ENCODE measurements around the gene CCDC134.
"Not testable (repeated sequence)": the region's sequence is repeated elsewhere in the genome, so short reads cannot be mapped to it uniquely, and the experiment has no call there.

The CCDC134 gene

DNA sequence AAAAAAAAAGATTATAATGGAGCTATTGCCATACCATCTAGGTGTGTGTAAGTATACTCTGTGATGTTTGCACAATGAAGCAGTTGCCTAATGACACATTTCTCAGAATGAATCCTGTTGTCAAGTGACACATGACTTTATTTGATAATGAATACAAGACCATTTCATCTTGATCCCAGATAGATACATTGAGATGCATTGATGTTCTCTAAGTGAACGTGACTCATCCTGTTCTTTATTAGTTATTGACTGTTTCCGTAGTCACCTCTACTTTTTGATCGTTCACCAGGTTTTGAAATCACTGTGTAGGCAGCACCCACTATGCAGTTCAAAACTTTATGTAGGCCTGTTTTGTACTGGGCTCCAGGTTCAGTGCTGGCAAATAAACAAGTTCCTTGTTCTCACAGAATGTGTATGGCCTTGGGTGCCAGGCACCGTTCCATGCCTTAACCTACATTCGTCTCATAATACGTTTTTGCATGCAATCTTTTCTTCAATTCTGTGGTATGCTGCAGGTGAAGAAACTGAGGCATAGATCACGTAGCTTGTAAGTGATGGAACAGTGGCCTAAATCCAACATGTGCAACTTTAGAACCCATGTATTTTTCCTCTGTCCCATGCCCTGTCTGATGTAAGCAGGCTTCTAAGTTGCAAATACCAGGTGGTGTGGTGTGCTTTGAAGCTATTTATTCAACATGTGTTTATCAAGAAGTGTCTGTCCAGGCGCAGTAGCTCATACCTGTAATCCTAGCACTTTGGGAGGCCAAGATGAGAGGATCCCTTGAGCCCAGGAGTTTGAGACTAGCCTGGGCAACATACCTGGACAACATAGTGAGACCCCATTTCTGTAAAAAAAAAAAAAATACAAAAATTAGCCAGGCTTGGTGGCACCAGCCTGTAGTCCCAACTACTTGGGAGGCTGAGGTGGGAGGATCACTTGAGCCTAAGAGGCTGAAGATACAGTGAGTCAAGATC, 42.8 kb downstream of the CCDC134 start:
- no peak for DNase-seq (ENCODE audit: low read depth in 4 of 4, low spot score in 1 of 4)

DNA sequence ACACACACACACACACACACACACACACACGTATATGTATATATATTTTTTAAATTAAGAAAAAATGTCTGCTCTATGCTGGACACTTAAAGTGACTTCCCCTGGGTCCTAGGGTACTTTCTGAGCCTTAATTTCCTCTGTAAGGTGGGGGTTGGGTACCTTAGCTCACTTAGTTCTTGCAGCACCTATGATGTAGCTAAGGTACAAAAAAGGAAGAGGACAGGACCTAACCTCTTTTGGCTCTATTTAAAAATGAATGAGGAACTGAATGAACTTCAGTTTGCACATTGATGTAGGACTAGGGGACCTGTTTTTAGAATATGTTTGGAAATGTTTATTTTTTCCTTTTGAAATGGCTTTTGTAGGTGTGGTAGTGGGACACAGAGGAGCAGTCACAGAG, 43.6 kb downstream of the CCDC134 start:
- no peak for DNase-seq (ENCODE audit: low read depth in 4 of 4, low spot score in 1 of 4)

DNA sequence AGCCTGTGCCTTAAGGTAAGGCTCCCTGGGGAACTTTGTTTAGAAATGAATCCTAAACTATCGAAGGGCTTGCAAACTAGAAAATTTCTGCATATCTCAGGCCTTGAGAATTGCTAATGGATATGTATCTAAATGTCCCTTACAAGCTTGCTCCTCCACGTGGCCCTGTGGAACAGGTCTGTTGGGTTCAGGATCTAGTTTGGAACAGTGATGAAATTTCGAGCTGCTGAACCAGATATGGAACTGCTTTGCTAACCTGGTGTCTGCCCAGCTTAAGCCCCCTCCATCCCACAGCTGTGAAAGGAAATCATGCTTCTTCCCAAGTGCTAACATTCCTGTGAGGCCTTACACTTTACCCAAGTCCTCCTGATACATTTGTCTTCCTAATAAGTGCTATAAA, 44.0 kb downstream of the CCDC134 start:
- DNase-seq (ENCODE audit: low read depth in 4 of 4, low spot score in 1 of 4), result no peak

DNA sequence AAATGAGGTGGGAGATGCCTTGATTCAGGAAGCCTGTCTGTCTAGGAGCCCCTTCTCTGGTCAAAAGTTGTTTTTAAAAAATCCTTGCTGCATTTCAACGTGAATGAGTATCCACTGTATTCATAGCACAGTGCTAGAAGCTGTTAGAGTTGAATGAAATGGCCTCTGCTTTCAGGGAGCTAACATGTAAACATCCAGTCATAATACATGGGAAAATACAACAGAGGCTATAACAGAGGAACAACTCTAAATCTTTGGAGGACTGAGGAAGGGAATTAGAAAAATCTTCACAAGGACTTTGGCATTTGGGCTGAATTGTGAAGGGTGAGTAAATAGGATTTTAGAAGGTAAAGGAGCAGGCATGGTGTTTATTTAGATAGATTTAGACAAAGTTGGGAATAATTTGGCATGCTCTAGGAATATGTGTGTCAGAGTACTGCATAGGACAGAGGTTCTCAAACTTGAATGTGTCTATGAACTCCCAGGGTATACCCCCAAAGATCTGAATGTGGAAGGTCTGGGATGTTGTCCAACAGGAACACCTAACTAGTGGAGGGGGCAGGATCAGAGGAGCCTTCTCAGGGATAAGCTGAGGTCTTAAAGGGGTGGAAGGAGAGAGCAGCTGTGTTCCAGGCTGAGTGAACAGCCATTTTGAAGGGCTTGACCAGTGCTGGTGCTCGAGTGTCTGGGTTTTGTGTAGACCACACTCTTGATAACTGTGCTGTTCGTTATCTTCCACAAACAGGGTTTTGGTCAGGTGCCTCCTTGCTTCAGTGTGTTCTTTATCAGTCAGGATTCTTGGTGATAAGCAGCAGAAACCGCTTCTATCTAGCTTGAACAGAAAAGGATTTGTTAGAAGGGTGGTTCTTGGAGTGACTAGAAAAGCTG, 45.1 kb downstream of the CCDC134 start:
- DNase-seq (ENCODE audit: low read depth in 4 of 4, low spot score in 1 of 4), result no peak

- no peak for DNase-seq (ENCODE audit: low read depth in 4 of 4, low spot score in 1 of 4)
Measured at GRCh38 chr22:41846268-41846987, 45.9 kb downstream of the CCDC134 start.

DNA sequence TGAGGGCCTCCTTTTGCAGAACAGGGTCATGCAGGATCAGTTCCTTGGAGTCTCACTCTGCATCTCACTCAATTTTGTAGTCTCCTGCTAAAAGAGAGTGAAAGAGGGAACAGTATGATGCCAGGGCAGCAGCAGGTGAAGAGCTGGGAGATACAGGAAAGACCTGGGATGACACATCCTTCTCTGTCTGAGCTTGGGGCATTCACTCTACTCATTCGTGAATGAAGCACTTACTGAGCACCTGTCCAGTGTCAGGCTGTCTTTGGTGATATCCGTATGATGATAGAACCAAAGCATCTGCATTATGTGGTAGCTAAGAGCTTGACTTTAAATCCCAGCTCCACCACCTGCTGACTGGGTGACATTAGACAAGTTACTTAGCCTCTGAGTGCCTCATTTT, 46.8 kb downstream of the CCDC134 start:
- DNase-seq (ENCODE audit: low read depth in 4 of 4, low spot score in 1 of 4), result no peak

DNA sequence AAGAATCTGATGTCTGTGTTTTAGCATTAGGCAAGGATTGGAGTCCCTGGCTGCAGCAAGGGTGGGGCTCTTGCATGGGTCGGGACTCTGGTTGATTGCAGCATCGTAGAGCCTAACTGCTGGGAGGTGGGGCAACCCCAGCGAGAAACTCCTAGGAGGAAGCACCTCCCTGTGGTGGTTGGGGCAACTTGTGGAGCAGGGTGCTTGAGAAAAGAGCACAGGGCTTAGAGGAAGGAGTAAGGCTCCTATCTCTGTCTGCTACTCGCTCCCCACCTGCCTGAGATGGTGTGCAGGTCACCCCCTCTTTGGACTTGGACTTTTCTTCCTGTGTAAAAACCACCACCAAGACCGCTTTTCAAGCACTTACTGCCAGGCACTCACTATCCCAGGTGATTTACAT, 48.0 kb downstream of the CCDC134 start:
- DNase-seq (ENCODE audit: low read depth in 4 of 4, low spot score in 1 of 4), result no peak

DNA sequence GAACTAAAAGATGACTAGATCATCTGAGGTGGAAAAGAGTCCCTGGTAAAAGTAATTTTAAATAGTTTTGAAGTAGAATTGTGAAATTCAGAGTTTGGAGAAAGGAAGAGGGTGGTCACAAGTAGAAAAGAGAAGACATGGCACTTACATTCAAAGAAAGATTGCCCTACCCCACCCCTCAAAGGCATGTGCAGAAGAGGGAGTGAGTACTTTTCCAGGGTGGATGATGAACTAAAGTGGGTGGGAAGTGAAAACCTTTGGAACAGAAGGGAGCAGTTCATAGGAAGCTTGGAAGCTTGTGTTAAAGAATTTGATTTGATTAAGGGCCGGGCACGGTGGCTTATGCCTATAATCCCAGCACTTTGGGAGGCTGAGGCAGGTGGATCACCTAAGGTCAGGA, 56.0 kb downstream of the CCDC134 start:
- DNase-seq (ENCODE audit: low read depth in 4 of 4, low spot score in 1 of 4), result no peak

DNA sequence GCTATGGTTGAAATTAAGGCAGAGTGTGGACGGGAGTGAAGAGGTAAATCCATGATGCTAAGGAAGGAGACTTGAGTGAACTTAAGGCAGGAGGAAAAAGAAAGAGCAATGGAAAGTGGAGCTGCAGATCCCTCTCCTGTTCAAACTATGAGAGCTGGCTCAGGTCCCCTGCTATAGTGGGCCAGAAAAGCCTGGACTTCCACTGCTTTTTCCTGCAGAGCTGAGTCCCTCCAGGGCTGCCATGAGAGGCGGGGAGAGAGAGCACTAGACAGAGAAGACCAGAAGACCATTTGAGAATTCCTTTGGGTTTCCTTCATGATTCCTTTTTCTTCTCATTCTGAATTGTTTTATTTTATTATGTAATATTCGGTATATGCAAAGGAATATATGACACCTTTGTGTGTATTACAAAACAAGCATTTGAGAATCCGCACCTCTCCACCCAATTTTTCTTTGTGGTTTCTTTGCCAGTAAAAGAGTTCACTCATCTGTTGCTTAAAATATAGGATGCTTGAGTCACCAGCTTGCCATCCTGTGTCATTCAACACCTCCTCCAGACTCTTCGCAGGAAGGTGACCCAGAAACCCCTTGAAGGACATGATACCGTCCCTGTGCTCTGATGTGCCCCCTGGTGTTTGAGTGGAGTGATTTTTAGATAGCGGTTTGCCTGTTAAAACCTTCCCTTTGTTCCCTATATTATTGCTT, 56.8 kb downstream of the CCDC134 start:
- DNase-seq (ENCODE audit: low read depth in 4 of 4, low spot score in 1 of 4), result peak; percentile 61 to 79 (median 65)

DNA sequence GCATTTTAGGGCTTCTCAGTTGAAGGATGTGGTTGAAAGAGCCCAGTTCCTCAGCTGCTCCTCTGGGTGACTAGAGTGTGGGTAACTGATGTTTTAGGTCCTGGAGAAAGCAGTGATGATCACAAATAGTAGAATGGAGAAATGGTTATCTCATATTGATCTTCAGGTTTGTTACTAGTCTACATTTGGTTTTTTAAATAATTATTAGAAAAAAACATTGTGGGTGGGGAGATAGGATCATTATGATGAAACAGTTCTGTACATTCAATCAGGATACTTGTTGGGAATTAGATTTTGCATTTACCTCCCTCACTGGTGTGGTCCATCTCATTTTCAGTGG, 57.4 kb downstream of the CCDC134 start:
- no peak for DNase-seq (ENCODE audit: low read depth in 4 of 4, low spot score in 1 of 4)

DNA sequence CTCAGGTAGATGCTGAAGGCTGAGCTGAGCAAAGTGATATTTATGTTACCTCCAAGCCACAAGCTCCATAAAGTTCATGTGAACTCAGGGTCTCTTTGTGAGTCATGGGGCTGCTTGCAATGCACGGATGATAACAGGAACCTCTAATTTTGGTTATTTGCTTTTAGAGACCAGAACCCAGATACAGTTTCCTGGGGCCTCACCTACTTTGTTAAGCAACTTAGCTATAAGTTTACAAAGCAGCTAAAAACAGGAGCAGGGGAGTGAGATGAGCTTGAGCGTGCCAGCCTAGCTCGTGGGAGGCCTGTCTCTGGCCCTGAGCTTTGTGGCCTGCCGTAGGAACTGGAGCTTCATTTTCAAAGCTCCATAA, 61.7 kb downstream of the CCDC134 start:
- peak in 2 of 4 experiments; percentile 25 to 33 for DNase-seq (ENCODE audit: low read depth in 4 of 4, low spot score in 1 of 4)

DNA sequence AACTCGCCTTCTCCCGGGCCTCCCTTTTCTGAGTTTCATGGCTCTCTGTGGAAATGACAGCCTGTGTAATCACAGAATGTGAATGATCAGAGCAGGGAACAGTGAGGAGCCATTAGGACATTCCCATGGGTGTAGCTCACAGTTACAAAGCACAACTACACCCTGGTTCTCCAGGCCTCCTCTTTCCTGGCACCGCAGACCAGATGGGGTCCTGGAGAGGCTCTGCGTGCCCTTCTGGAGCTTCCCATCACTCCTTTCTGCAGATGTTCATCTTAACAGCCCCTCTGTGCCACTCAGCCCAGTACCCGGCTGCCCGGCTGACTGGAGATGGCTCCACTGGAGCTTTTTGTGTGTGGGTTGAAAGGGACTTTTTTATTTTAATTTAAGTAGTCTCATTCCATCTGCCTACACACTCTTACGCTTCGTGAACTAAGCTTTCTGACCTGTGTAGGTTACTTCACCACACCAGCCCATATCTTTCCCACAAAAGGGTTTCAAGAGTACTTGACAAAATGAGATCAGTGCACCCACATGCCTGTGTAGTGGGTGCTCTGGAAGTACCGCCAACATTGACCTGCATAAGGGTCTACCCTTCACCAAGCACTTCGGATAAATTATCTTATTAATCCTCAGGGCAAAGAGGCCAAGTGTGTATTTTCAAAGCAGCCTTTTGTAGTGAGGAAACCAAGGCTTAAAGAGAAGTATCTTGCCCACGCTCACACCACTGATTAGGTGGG, 62.2 kb downstream of the CCDC134 start:
- peak in 3 of 4 experiments; percentile 29 to 49 (median 46) for DNase-seq (ENCODE audit: low read depth in 4 of 4, low spot score in 1 of 4)

DNA sequence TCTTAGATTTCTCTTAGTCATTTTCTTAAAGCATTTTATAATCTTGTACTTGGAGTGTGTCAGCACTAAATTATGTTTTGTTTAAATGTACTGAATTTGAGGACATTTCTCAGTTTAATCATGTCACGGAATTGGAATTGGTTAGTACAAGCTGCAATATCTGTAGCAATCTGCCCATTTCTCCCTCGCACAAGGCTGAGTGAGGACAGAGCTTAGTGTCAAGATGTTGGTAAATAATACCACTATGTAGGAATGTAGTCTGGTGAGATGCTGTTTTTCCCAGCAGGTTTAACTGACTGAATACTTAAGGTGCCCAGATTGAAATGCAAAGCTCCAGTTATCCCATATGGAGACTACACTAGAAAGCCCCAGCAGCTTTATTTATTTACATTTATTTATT, 63.0 kb downstream of the CCDC134 start:
- DNase-seq (ENCODE audit: low read depth in 4 of 4, low spot score in 1 of 4), result no peak

DNA sequence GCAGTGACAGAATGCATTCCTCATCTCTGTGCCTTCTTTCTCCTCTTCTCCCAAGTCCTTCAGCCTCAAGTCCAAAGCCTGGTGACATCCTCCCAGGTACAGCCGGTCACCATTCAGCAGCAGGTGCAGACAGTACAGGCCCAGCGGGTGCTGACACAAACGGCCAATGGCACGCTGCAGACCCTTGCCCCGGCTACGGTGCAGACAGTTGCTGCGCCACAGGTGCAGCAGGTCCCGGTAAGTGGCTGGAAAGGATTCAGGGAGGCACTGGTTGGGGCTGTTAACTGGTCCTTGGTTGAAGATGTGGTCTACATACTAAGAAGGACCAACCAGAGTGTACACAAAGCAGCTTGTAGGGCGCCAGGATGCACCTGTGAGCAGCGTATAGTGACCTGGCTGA, 68.1 kb downstream of the CCDC134 start:
- no peak for DNase-seq (ENCODE audit: low read depth in 4 of 4, low spot score in 1 of 4)

GRCh38 chr22:41870081-41870480, 69.6 kb downstream of the CCDC134 start:
- not testable (repeated sequence) for DNase-seq (ENCODE audit: low read depth in 4 of 4, low spot score in 1 of 4)

DNA sequence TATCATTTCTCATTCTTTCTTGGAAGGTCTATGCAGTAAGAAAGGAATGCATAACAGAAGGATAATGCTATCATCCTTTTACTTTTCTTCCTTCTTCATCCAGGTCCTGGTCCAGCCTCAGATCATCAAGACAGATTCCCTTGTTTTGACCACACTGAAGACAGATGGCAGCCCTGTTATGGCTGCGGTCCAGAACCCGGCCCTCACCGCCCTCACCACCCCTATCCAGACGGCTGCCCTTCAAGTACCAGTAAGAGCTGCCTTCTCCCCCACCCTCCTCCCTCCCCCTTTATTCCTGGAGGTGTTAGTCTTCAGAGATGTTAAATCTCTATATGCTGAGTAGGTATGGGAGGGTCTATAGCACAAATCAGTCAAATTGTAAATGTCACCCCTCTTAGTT, 70.3 kb downstream of the CCDC134 start:
- no peak for DNase-seq (ENCODE audit: low read depth in 4 of 4, low spot score in 1 of 4)

GRCh38 chr22:41873391-41873790, 72.9 kb downstream of the CCDC134 start:
- DNase-seq (ENCODE audit: low read depth in 4 of 4, low spot score in 1 of 4), result no peak

GRCh38 chr22:41874090-41874489, 73.6 kb downstream of the CCDC134 start:
- no peak for DNase-seq (ENCODE audit: low read depth in 4 of 4, low spot score in 1 of 4)

- no peak for DNase-seq (ENCODE audit: low read depth in 4 of 4, low spot score in 1 of 4)
Measured at GRCh38 chr22:41875531-41876270, 75.2 kb downstream of the CCDC134 start.
